HepG2 (cell line): ENCODE results near the gene TUBB3. TPM values are rescaled to one million over a fixed set of nuclear protein-coding genes. Genes with fewer than 3 reads are reported as not detected.

ENCODE experiments used
- PAWR ChIP-seq: sonication (generic); formaldehyde crosslinking; IDR thresholded peaks from 2 replicates; pipeline ENCODE4 v1.4.0; 2020; ENCODE audit warnings: missing genetic modification reagents, mild to moderate bottlenecking, borderline replicate concordance
- POGK ChIP-seq: sonication (generic); formaldehyde crosslinking; conservative IDR thresholded peaks from 2 replicates; pipeline ENCODE4 v1.8.0; 2022; ENCODE audit warnings: mild to moderate bottlenecking, moderate library complexity, missing genetic modification reagents
- SKIL ChIP-seq: sonication (generic); formaldehyde crosslinking; IDR thresholded peaks from 2 replicates; pipeline ENCODE4 v1.8.0; 2022; ENCODE audit warnings: missing genetic modification reagents, mild to moderate bottlenecking, moderate library complexity, borderline replicate concordance
- ZFP82 ChIP-seq: sonication (generic); formaldehyde crosslinking; IDR thresholded peaks from 2 replicates; pipeline ENCODE4 v1.5.1; 2020; ENCODE audit warnings: mild to moderate bottlenecking, missing genetic modification reagents, borderline replicate concordance
- ZMYM2 ChIP-seq: sonication (generic); formaldehyde crosslinking; IDR thresholded peaks from 2 replicates; pipeline ENCODE4 v1.8.0; 2022; ENCODE audit warnings: mild to moderate bottlenecking, missing genetic modification reagents
- ZNF407 ChIP-seq: sonication (generic); formaldehyde crosslinking; IDR thresholded peaks from one replicate; pipeline ENCODE4 v1.5.1; 2020; ENCODE audit warnings: mild to moderate bottlenecking, missing genetic modification reagents; ENCODE audit errors: not compliant biosample characterization
- ZNF569 ChIP-seq: sonication (generic); formaldehyde crosslinking; IDR thresholded peaks from 2 replicates; pipeline ENCODE4 v1.5.0; 2020; ENCODE audit warnings: mild to moderate bottlenecking, missing genetic modification reagents, moderate library complexity, borderline replicate concordance
- ZNF597 ChIP-seq: sonication (generic); formaldehyde crosslinking; IDR thresholded peaks from 2 replicates; pipeline ENCODE4 v1.5.0; 2020; ENCODE audit warnings: missing genetic modification reagents
- ZNF775 ChIP-seq: sonication (generic); formaldehyde crosslinking; IDR thresholded peaks from 2 replicates; pipeline ENCODE4 v1.4.0; 2020; ENCODE audit warnings: missing genetic modification reagents, mild to moderate bottlenecking, moderate library complexity, borderline replicate concordance
- ZSCAN22 ChIP-seq: sonication (generic); formaldehyde crosslinking; IDR thresholded peaks from 2 replicates; pipeline ENCODE4 v1.4.0; 2020; ENCODE audit warnings: mild to moderate bottlenecking, missing genetic modification reagents
- polyA plus RNA-seq, 8 experiments: library from polyadenylated mRNA; depleted of rRNA in 3 of 8; stranded (reverse) in 7 of 8; unstranded in 1 of 8; fragments of >200 nt; fragmentation: Illumina TruSeq in 4 of 8; extraction: Trizol in 4 of 8; gene quantifications; 2 replicates each; pipeline versions ENCODE4 v1.2.1 to v1.2.3, GENCODE V29; 2011 to 2016; ENCODE audit warnings: low read depth in 4 of 8, missing spikeins in 1 of 8, mixed read lengths in 1 of 8; ENCODE audit not compliant: insufficient read depth in 1 of 8
- total RNA-seq, 5 experiments: library from RNA; depleted of rRNA; stranded (reverse); fragments of >200 nt; fragmentation: Illumina TruSeq; extraction: Trizol; gene quantifications; 2 replicates each; pipeline ENCODE4 v1.2.3, GENCODE V29; 2016; ENCODE audit warnings: low read depth in 1 of 5

Gene TUBB3
- total and polyA plus RNA-seq, 2 of the 13 experiments (the other 11 are each of a cell fraction or from before 2014, with no cell fraction given), result 110 to 185 TPM

GRCh38 chr16:89917773-89918452 is 5.2 kb upstream of the TUBB3 start (continued):
- TF ChIP-seq POGK (peak; percentile 98), ZSCAN22 (CRISPR knock-in tag) (peak; percentile 80; the same call in 1 of the 2 replicates), ZMYM2 (peak; percentile 76), SKIL (peak; percentile 98), ZNF597 (CRISPR knock-in tag) (peak; percentile 30; the same call in 1 of the 2 replicates), PAWR (no peak), ZNF775 (CRISPR knock-in tag) (peak; percentile 88; the same call in 1 of the 2 replicates), ZFP82 (peak; percentile 36; the same call in 1 of the 2 replicates), ZNF407 (peak; percentile 47), ZNF569 (CRISPR knock-in tag) (no peak)
